D721Med (cell line): ENCODE measurements around the gene TUBA4B.

Experiments used
- DNase-seq: peaks from one replicate; pipeline ENCODE4 v3.0.0; 2011; ENCODE audit warnings: low spot score; ENCODE audit not compliant: insufficient read length
- FAIRE-seq: peaks from 2 replicates; lab custom pipeline; 2011; peaks lifted over from hg19 to GRCh38; lab: Jason Lieb, UNC
- TF ChIP-seq, protein P1 (sequence below): IDR thresholded peaks from 2 replicates; pipeline ENCODE4 v1.5.1; 2012; ENCODE audit warnings: mild to moderate bottlenecking, control low read depth; ENCODE audit not compliant: insufficient read depth; ENCODE audit errors: missing control alignments

TUBA4B gene

DNA sequence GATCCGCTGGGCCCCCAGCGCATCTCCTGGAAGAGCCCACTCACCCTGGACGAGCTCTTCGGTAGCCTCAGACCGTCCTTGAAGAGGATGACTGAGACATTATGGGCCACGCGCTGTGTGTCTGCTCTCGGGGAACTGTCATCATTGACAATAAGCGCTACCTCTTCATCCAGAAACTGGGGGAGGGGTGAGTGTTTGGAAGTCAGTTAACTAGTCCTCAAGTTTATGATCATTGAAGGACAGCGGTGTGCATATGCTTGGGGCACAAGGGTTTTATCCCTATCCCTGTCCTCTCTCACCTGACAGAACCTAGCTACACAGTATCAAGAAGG is 7.2 kb upstream of the TUBA4B start:
- FAIRE-seq = no peak
- TF ChIP-seq, protein P1, sequence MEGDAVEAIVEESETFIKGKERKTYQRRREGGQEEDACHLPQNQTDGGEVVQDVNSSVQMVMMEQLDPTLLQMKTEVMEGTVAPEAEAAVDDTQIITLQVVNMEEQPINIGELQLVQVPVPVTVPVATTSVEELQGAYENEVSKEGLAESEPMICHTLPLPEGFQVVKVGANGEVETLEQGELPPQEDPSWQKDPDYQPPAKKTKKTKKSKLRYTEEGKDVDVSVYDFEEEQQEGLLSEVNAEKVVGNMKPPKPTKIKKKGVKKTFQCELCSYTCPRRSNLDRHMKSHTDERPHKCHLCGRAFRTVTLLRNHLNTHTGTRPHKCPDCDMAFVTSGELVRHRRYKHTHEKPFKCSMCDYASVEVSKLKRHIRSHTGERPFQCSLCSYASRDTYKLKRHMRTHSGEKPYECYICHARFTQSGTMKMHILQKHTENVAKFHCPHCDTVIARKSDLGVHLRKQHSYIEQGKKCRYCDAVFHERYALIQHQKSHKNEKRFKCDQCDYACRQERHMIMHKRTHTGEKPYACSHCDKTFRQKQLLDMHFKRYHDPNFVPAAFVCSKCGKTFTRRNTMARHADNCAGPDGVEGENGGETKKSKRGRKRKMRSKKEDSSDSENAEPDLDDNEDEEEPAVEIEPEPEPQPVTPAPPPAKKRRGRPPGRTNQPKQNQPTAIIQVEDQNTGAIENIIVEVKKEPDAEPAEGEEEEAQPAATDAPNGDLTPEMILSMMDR = no peak
- no peak for DNase-seq

DNA sequence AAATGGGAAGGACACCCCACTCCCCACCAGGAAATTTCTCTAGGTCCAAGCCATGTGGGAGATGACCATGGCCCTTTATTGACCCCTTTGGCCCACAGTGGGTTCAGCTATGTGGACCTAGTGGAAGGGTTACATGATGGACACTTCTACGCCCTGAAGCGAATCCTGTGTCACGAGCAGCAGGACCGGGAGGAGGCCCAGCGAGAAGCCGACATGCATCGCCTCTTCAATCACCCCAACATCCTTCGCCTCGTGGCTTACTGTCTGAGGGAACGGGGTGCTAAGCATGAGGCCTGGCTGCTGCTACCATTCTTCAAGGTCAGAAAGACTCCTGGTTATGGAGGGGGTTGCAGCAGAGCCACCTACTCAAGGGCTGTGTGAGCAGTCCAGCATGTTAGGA is 6.5 kb upstream of the TUBA4B start:
- no peak for FAIRE-seq

DNA sequence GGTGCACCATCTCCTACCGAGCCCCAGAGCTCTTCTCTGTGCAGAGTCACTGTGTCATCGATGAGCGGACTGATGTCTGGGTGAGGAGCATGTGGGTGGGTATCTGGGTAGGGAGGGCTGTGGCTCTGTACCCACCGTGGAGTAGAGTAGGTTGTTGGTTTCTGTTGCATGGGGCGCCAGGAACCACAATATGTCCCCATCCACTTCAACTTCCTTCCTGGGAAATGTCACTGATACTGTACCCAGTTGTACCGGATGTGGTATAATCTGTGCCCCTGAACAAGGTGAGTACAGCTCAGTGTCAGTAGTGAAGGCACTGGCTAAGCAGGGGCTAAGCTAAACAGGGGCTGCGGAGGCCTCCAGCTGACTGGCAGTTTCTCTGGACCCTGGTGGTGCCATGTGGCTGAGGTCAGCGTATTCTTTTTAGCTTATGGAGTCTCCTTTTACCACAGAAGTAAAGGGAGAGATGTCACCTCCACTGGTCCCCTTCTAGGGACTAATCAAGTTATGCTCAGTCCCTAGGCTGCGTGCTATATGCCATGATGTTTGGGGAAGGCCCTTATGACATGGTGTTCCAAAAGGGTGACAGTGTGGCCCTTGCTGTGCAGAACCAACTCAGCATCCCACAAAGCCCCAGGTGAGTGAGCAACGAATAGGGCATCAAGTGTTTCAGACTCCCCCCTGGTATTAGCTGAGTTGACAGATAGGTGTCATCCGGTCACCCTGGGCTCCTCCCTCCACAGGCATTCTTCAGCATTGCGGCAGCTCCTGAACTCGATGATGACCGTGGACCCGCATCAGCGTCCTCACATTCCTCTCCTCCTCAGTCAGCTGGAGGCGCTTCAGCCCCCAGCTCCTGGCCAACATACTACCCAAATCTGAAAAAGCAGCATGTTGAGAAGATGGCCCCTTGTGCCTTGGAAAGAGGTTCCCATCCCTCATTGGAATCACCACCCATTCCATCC is 5.1 kb upstream of the TUBA4B start:
- FAIRE-seq (no peak), DNase-seq (no peak)

More for the DNA sequence above, 6.5 kb upstream of the TUBA4B start:
- no peak for DNase-seq
- TF ChIP-seq, protein P1 = no peak

DNA sequence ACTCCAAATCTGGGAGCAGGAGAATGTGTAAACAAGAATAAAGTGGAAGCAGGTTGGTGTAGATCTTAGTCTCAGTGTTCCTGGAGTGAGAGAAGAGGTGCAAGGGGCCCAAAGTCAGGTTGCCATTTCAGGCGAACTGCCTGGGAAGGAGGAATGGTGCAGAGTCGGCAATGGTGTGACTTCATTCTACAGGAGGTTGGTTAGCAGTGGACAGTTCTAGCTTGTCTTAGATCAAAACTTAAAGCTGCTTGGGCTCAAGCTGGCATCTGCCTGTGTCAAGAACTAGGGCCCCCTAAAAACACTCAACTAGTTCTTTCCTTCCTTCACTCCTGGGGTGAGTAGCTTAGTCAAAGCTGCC is 4.2 kb upstream of the TUBA4B start:
- DNase-seq (no peak), FAIRE-seq (no peak)
- TF ChIP-seq, protein P1 = no peak

More for the DNA sequence above, 5.1 kb upstream of the TUBA4B start:
- TF ChIP-seq, protein P1 = no peak

DNA sequence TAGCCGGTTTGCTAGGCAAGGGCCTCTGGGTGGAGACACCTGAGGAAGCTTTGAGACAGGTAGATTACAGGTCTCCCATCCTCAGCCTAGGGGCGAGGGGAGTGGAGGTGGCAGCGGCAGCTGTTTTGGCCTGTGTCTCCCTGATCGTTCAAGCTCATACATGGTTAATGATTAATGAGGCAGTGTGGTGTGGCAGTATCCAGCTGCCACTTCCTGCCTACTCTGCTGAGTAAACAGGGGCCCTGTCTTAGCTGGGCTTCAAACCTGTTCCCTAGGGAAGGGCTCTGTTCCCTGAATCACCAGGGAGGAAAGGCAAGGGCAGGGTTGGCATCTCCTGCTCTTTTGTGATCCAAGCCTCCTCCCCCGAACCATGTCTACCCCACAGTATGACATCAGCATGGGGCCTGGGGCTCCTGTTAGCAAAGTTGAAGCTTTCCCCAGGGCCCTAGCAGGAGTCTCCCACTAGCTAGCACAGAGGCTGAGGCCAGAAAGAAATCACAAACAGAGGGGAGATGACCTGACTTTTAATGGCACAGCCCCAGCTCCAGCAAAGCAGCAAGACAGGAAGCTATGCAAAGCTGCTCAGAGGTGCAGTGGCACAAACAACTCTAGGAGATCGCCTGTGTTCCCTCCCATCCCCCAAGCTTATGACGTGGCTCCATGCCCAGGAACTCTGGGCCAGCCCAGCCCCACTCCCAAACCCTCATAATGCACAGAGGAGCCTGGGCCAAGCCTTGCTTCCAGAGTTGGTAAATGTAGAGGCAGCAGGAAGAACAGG is 3.7 kb upstream of the TUBA4B start:
- FAIRE-seq (no peak), DNase-seq (no peak)
- TF ChIP-seq, protein P1 = no peak

DNA sequence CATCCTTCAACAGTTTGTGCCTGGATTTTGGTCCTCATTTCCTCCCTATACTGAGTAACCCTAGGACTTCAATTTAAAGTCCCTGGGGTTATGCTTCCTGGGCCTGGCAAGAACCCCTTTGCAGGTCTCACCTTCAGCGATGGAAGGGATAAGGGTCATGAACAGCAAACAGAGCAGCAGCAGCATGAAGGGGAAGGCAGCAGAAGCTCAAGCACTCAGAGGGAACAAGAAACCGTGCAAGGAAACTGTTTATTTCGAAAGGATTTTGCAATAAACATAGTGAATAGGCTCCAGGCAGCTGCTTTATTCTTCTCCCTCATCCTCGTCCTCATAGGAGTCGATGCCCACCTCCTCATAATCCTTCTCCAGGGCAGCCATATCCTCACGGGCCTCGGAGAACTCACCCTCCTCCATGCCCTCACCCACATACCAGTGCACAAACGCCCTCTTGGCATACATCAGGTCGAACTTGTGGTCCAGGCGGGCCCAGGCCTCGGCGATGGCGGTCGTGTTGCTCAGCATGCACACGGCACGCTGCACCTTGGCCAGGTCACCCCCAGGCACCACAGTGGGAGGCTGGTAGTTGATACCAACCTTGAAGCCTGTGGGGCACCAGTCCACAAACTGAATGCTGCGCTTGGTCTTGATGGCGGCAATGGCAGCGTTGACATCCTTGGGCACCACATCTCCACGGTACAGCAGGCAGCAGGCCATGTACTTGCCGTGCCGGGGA is 2.8 kb upstream of the TUBA4B start:
- FAIRE-seq = no peak
- no peak for DNase-seq
- TF ChIP-seq, protein P1 = no peak
